HFFc6 (cell line): ENCODE measurements around the gene CNGA2. TPM values are rescaled to one million over a fixed set of nuclear protein-coding genes. Genes with fewer than 3 reads are reported as not detected.

ENCODE experiments used
- DNase-seq: peaks from one replicate; pipeline ENCODE4 v3.0.0-alpha.2; 2018
- H3K27ac Mint-ChIP-seq: 2 replicates; pipeline ENCODE4 v1.8.0; 2020; ENCODE audit warnings: mild to moderate bottlenecking, mixed read lengths
- H3K27me3 Mint-ChIP-seq: 2 replicates; pipeline ENCODE4 v1.8.0; 2021; ENCODE audit warnings: mild to moderate bottlenecking, moderate library complexity, mixed read lengths; ENCODE audit not compliant: insufficient read depth
- H3K36me3 Mint-ChIP-seq: 2 replicates; pipeline ENCODE4 v1.8.0; 2021; ENCODE audit warnings: low read depth, mixed read lengths
- H3K4me1 Mint-ChIP-seq: 2 replicates; pipeline ENCODE4 v1.8.0; 2020; ENCODE audit warnings: low read depth, mixed read lengths
- H3K4me3 Mint-ChIP-seq: 2 replicates; pipeline ENCODE4 v1.8.0; 2020; ENCODE audit warnings: mild to moderate bottlenecking, moderate library complexity, mixed read lengths
- H3K9me3 Mint-ChIP-seq: 2 replicates; pipeline ENCODE4 v1.8.0; 2020; ENCODE audit warnings: mild to moderate bottlenecking, mixed read lengths
- total RNA-seq, 6 experiments: library from RNA; stranded (reverse); fragmentation: NEBNext Ultra II Directional; extraction: Animal tissue kit (Norgen Biotek cat#: 25700); gene quantifications; 2 replicates in 1 of 6; 3 replicates in 5 of 6; pipeline ENCODE4 v1.2.3, GENCODE V29; 2021
- TF ChIP-seq, protein P1 (sequence below): fragments of 200-600 bp; sonication (generic); IDR thresholded peaks from 2 replicates; pipeline ENCODE4 v1.5.0; 2021; ENCODE audit warnings: antibody characterized with exemption, mild to moderate bottlenecking

Gene CNGA2
- total RNA-seq, 6 experiments from 2014 or later = not detected

DNA sequence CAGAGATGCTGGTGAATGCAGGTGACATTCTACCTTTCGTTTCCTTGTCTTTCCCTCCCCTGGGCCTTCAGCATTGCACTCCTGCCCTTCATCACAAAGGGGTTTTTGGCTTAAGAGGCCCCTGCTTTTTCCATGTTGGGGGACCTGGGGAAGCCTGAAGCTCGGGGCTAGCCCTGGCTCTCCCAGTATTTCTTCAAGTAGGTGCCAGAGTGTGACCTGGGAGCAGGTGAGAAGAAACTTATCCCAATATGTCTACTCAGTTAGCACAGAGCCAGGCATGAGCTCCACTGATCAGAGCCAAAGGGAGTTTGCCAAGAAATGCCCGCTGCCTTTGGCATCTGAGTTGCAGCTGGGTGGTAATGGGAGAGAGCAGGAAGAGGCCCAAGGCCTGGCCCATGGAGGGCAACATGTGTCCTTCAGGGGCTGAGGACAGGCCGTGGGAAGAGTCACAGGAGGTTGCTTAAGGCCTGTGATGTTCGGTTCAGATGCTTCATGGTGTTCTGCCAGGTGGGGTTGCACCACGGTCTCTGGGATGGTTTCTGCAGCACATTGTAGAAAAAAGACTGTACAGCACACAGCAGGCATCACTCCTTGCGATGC lies 31.7 kb upstream of the CNGA2 start:
- no peaks in the 10 kb centered on the region for H3K9me3 Mint-ChIP-seq
- DNase-seq = no peak
- H3K27ac Mint-ChIP-seq = no peak overlapping the region
- H3K36me3 Mint-ChIP-seq = no peaks in the 10 kb centered on the region
- no peak overlapping the region for H3K4me3 Mint-ChIP-seq
- H3K4me1 Mint-ChIP-seq = no peaks in the 10 kb centered on the region
- no peaks in the 10 kb centered on the region; the same call in 1 of the 2 replicates for H3K27me3 Mint-ChIP-seq
- TF ChIP-seq, protein P1, sequence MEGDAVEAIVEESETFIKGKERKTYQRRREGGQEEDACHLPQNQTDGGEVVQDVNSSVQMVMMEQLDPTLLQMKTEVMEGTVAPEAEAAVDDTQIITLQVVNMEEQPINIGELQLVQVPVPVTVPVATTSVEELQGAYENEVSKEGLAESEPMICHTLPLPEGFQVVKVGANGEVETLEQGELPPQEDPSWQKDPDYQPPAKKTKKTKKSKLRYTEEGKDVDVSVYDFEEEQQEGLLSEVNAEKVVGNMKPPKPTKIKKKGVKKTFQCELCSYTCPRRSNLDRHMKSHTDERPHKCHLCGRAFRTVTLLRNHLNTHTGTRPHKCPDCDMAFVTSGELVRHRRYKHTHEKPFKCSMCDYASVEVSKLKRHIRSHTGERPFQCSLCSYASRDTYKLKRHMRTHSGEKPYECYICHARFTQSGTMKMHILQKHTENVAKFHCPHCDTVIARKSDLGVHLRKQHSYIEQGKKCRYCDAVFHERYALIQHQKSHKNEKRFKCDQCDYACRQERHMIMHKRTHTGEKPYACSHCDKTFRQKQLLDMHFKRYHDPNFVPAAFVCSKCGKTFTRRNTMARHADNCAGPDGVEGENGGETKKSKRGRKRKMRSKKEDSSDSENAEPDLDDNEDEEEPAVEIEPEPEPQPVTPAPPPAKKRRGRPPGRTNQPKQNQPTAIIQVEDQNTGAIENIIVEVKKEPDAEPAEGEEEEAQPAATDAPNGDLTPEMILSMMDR = no peak

DNA sequence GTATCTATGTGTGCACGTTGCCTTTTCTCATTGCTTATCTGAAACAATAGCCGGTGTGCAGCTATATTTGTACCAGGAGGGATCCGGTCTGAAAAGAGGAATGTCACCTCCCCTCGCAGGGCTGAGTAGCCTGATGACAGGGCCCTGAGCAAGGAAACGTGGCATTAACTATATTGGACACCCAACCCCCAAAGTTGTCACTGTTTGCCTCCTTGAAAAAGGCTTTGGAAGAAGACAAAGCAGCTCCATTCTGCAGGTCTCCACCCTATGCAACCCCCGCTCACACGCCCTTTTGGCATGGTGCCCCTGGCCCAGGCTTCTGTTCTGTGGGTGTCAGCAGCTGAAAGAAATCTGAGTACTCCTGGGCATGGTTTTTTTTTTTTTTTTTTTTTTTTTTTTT lies 31.1 kb upstream of the CNGA2 start:
- Mint-ChIP-seq H3K27me3 (no peaks in the 10 kb centered on the region; the same call in 1 of the 2 replicates), H3K4me3 (no peak overlapping the region), H3K36me3 (no peaks in the 10 kb centered on the region), H3K27ac (no peak overlapping the region), H3K9me3 (no peaks in the 10 kb centered on the region), H3K4me1 (no peaks in the 10 kb centered on the region)
- TF ChIP-seq, protein P1 = no peak
- DNase-seq = no peak

DNA sequence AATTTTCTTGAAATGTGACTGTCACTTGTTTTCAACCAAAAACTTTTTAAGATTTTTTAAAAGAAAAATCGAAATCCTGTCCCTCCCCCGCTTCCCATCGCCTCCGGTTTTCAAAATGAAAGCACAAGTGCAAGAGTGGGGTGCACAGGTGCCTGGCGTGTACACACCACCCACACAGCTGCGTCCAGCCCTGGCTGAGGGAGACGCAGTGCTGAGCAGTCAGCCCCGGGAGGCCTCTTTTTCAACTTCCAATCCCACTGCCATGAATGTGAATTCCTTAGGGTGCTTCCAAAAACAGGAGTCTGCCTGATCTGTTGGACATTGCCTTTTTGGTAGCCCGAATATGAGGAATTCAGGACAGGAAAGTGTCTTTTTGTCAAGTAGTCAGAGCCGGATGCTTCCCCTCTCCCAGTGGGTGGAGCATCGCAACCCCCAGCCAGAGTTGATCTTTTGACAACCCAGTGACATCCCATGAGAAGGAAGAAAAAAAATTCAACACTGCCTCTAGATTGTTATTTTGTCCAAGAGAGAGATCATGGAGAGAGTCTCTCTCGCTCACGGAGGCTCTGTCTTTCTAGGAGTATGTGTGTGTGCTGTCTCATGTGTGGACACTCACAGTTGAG lies 30.4 kb upstream of the CNGA2 start:
- H3K27me3 Mint-ChIP-seq = no peaks in the 10 kb centered on the region; the same call in 1 of the 2 replicates

DNA sequence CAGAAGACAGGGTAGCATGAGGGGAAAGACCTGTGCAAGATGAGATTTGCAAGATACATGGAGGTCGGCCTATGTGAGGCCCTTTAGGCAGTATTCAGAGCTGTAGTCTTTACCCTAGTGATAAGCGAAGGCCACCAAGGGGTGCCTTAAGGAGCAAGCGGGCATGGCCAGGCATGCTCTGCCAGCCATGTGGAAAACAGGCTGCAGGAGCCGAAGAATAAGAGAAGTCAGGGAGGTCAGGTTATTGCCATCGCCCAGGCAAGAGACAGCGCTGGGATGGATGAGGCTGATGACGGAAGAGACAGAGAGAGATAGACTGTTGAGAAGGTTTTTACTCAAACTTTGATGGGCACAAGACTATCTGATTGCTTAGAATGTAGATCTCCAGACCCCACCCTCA lies 25.7 kb upstream of the CNGA2 start:
- no peak overlapping the region for H3K27ac Mint-ChIP-seq
- no peaks in the 10 kb centered on the region for H3K9me3 Mint-ChIP-seq
- no peaks in the 10 kb centered on the region; the same call in 1 of the 2 replicates for H3K27me3 Mint-ChIP-seq
- TF ChIP-seq, protein P1 = no peak
- H3K4me1 Mint-ChIP-seq = no peaks in the 10 kb centered on the region
- no peak overlapping the region for H3K4me3 Mint-ChIP-seq
- no peaks in the 10 kb centered on the region for H3K36me3 Mint-ChIP-seq
- DNase-seq = no peak

More for the DNA sequence above, 30.4 kb upstream of the CNGA2 start:
- no peak overlapping the region for H3K27ac Mint-ChIP-seq
- H3K36me3 Mint-ChIP-seq = no peaks in the 10 kb centered on the region
- H3K9me3 Mint-ChIP-seq = no peaks in the 10 kb centered on the region
- no peak overlapping the region for H3K4me3 Mint-ChIP-seq
- TF ChIP-seq, protein P1 = no peak
- no peak for DNase-seq
- H3K4me1 Mint-ChIP-seq = no peaks in the 10 kb centered on the region

DNA sequence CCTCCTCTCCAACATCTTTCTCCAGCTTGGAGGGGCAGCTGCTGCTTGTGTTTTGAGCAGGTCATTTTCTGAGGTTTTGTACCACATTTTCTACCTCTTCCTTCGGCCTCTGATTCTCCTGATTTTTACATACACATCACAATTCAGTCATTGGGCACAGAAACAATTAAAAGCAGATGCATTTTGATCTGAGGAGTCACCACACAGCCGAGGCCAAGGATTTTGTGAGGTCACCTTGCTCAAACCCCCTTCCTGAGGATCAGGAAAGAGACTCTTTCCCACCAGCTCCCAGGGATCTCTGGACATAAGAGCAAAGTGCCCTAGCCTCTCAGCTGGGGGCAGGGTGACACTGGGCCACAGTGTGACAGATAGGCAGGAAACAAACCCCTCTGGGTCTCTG lies 24.1 kb upstream of the CNGA2 start:
- no peak overlapping the region for H3K27ac Mint-ChIP-seq
- TF ChIP-seq, protein P1 = no peak
- no peaks in the 10 kb centered on the region for H3K9me3 Mint-ChIP-seq
- DNase-seq = no peak
- no peaks in the 10 kb centered on the region for H3K4me1 Mint-ChIP-seq
- no peaks in the 10 kb centered on the region for H3K36me3 Mint-ChIP-seq
- H3K27me3 Mint-ChIP-seq = no peaks in the 10 kb centered on the region
- no peak overlapping the region for H3K4me3 Mint-ChIP-seq
